HL-60 (cell line): ENCODE results near the gene ROBO1.

ENCODE experiments used
- CTCF ChIP-seq: IDR thresholded peaks from one replicate; pipeline ENCODE4 v1.5.1; 2011; ENCODE audit warnings: low read length, control low read depth, inconsistent platforms; ENCODE audit not compliant: insufficient read depth
- POLR2AphosphoS5 ChIP-seq: IDR thresholded peaks from 2 replicates; pipeline ENCODE4 v1.6.1; 2012; ENCODE audit warnings: low read depth

- no peak for TF ChIP-seq CTCF
- no peak for TF ChIP-seq POLR2AphosphoS5
Observed at GRCh38 chr3:78812166-78812565, 955.6 kb downstream of the ROBO1 start.
